Heart left ventricle (tissue), 13 donors: ENCODE data around the gene PPFIA2.

Experiments
- POLR2A ChIP-seq, 2 donors: fragments of 450-650 bp; IDR thresholded peaks; one replicate each; pipeline ENCODE4 v1.6.1; 2017; ENCODE audit warnings: antibody characterized with exemption in 2 of 2, mild to moderate bottlenecking in 2 of 2, moderate library complexity in 2 of 2
- TF ChIP-seq, protein P1 (sequence below), 12 donors: fragments of 200-600 bp; sonication (generic) in 4 of 12; IDR thresholded peaks; one replicate each; pipeline versions ENCODE4 v1.5.0 to v1.8.0; 2018 to 2022; ENCODE audit warnings: antibody characterized with exemption in 12 of 12, mild to moderate bottlenecking in 5 of 12
- donor health status: ischemic (EF 13 %, LVEDD 7.1; RV severe dilation, severe dysfunction).
- donor health status: DM: no; HTN: yes; CAD: no.
- donor health status: DM: no; HTN: no; CAD: no.
- donor health status: ischemic (EF 25% LVEDD 6.9; RV normal size, moderate dysfunction).
- donor health status: ischemic (EF 25% LVEDD 5.7; RV mildly dilated, moderate dysfunction).
- donor health status: ischemic (EF 35%, LVEDD 5.7; RV mildly dilated, moderate dysfunction).
- donor health status: nonischemic (EF 11% LVEDD 7.7; RV severe dilation, severe dysfunction).
- donor health status: DM: yes; HTN: yes; CAD: no.
- donor health status: PGD.
- donor health status: ischemic (EF 29% LVEDD 5.4; RV normal size, mild dysfunction).
- donor health status: nonischemic (EF 23%, LVEDD 6.1; RV moderate dilation, normal function).

DNA sequence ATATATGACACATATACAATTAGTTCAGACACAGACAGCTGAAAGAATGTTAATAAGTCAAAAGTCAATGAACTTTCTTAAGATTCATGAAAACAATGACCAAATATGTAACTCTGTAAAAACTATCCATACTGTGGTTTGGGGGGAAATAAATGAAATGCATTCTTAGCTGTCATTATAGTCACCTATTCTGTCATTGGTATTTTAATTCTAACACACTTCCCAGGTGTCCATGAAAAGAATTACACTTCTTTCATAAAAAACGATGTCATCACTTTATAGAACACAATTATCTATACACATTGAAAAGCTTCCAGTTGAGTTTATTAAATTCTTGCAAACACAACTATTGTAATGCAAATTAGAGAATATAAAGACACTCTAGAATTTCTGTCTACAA lies 35.8 kb downstream of the PPFIA2 start:
- TF ChIP-seq, protein P1, sequence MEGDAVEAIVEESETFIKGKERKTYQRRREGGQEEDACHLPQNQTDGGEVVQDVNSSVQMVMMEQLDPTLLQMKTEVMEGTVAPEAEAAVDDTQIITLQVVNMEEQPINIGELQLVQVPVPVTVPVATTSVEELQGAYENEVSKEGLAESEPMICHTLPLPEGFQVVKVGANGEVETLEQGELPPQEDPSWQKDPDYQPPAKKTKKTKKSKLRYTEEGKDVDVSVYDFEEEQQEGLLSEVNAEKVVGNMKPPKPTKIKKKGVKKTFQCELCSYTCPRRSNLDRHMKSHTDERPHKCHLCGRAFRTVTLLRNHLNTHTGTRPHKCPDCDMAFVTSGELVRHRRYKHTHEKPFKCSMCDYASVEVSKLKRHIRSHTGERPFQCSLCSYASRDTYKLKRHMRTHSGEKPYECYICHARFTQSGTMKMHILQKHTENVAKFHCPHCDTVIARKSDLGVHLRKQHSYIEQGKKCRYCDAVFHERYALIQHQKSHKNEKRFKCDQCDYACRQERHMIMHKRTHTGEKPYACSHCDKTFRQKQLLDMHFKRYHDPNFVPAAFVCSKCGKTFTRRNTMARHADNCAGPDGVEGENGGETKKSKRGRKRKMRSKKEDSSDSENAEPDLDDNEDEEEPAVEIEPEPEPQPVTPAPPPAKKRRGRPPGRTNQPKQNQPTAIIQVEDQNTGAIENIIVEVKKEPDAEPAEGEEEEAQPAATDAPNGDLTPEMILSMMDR (IDR thresholded peaks at IDR 0.05), result no peak
- no peak for TF ChIP-seq POLR2A (IDR thresholded peaks at IDR 0.05)
